ENCODE data around the gene PSMB3. TPM values are rescaled to one million over a fixed set of nuclear protein-coding genes. Genes with fewer than 3 reads are reported as not detected.
A peak's percentile ranks its signal among the peaks of the same experiment; 100 is the strongest.

PSMB3 gene
- total RNA-seq, 1 experiment from 2014 or later, result 273 TPM

GRCh38 chr17:38705803-38706504 is 46.6 kb upstream of the PSMB3 start:
- H3K9me3 Mint-ChIP-seq, result no peaks in the 10 kb centered on the region
- peaks cover 79% of the 10 kb centered on the region for H3K27me3 Mint-ChIP-seq (ENCODE audit: low read depth)
- ChIA-PET POLR2A (interaction anchor here (1.3 to 4.2 kb wide), 4 partner anchors 10 to 29 kb away, joined by 3 to 15 read pairs (median 6); no protein-coding TSS in a partner anchor), CTCF (interaction anchor here (0.6 to 4.9 kb wide), 15 partner anchors 10 to 459 kb away, joined by 3 to 28 read pairs (median 5); no protein-coding TSS in a partner anchor)
- H3K4me3 Mint-ChIP-seq, result peak overlapping the region; percentile 77
- peak overlapping the region; percentile 17; the same call in 1 of the 2 replicates for H3K27ac Mint-ChIP-seq
- TF ChIP-seq ZNF671 (CRISPR knock-in tag; IDR thresholded peaks at IDR 0.05), result no peak
- TF ChIP-seq FOXP1 (CRISPR knock-in tag; IDR thresholded peaks at IDR 0.05; ENCODE audit: borderline replicate concordance), result no peak
- peak; percentile 40; the same call in 1 of the 2 replicates for TF ChIP-seq HMGXB4 (CRISPR knock-in tag; IDR thresholded peaks at IDR 0.05)
- TF ChIP-seq, protein P1, sequence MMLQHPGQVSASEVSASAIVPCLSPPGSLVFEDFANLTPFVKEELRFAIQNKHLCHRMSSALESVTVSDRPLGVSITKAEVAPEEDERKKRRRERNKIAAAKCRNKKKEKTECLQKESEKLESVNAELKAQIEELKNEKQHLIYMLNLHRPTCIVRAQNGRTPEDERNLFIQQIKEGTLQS (CRISPR knock-in tag; conservative IDR thresholded peaks at IDR 0.05), result no peak
- TF ChIP-seq, protein P2, sequence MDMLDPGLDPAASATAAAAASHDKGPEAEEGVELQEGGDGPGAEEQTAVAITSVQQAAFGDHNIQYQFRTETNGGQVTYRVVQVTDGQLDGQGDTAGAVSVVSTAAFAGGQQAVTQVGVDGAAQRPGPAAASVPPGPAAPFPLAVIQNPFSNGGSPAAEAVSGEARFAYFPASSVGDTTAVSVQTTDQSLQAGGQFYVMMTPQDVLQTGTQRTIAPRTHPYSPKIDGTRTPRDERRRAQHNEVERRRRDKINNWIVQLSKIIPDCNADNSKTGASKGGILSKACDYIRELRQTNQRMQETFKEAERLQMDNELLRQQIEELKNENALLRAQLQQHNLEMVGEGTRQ (CRISPR knock-in tag; IDR thresholded peaks at IDR 0.05), result no peak
- TF ChIP-seq ZNF232 (CRISPR knock-in tag; IDR thresholded peaks at IDR 0.05), result no peak
- no peak for TF ChIP-seq SMAD3 (CRISPR knock-in tag; IDR thresholded peaks at IDR 0.05; ENCODE audit: borderline replicate concordance)
- no peak for TF ChIP-seq ZNF219 (CRISPR knock-in tag; IDR thresholded peaks at IDR 0.05; ENCODE audit: borderline replicate concordance)
- TF ChIP-seq IRF2 (CRISPR knock-in tag; IDR thresholded peaks at IDR 0.05; ENCODE audit: borderline replicate concordance, low read depth), result no peak
- TF ChIP-seq SOX15 (CRISPR knock-in tag; IDR thresholded peaks at IDR 0.05), result no peak
- TF ChIP-seq SMAD4 (CRISPR knock-in tag; IDR thresholded peaks at IDR 0.05), result no peak
- no peak; the same call in 1 of the 2 replicates for TF ChIP-seq FOXK1 (CRISPR knock-in tag; IDR thresholded peaks at IDR 0.05)
- TF ChIP-seq, protein P3, sequence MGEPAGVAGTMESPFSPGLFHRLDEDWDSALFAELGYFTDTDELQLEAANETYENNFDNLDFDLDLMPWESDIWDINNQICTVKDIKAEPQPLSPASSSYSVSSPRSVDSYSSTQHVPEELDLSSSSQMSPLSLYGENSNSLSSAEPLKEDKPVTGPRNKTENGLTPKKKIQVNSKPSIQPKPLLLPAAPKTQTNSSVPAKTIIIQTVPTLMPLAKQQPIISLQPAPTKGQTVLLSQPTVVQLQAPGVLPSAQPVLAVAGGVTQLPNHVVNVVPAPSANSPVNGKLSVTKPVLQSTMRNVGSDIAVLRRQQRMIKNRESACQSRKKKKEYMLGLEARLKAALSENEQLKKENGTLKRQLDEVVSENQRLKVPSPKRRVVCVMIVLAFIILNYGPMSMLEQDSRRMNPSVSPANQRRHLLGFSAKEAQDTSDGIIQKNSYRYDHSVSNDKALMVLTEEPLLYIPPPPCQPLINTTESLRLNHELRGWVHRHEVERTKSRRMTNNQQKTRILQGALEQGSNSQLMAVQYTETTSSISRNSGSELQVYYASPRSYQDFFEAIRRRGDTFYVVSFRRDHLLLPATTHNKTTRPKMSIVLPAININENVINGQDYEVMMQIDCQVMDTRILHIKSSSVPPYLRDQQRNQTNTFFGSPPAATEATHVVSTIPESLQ (CRISPR knock-in tag; IDR thresholded peaks at IDR 0.05), result no peak
- TF ChIP-seq SP1 (CRISPR knock-in tag; conservative IDR thresholded peaks at IDR 0.05), result 0 out of 2 replicates have a peak, but pooled peaks have one; percentile 1
- no peak for TF ChIP-seq GTF2I (CRISPR knock-in tag; conservative IDR thresholded peaks at IDR 0.05)
- TF ChIP-seq ZNF423 (CRISPR knock-in tag; IDR thresholded peaks at IDR 0.05), result 0 out of 2 replicates have a peak, but pooled peaks have one; percentile 9
- no peak for TF ChIP-seq EMX1 (CRISPR knock-in tag; IDR thresholded peaks at IDR 0.05)
- H3K4me1 Mint-ChIP-seq, result peaks cover 55% of the 10 kb centered on the region
- ATAC-seq (peak; percentile 0; the same call in 1 of the 2 replicates), DNase-seq (ENCODE audit: low spot score) (peak; percentile 63)
- 0 out of 2 replicates have a peak, but pooled peaks cover 3% of the 10 kb centered on the region for H3K36me3 Mint-ChIP-seq

GRCh38 chr17:38706505-38707216 is 45.9 kb upstream of the PSMB3 start:
- 0 out of 2 replicates have a peak, but pooled peaks have one; percentile 25 for TF ChIP-seq FOXK1 (CRISPR knock-in tag; IDR thresholded peaks at IDR 0.05)
- TF ChIP-seq, protein P3 (CRISPR knock-in tag; IDR thresholded peaks at IDR 0.05), result no peak
- ATAC-seq, result no peak
- Mint-ChIP-seq H3K27ac (peak overlapping the region; percentile 17; the same call in 1 of the 2 replicates), H3K4me1 (peaks cover 55% of the 10 kb centered on the region), H3K9me3 (no peaks in the 10 kb centered on the region), H3K36me3 (0 out of 2 replicates have a peak, but pooled peaks cover 3% of the 10 kb centered on the region), H3K4me3 (peak overlapping the region; percentile 77), H3K27me3 (ENCODE audit: low read depth) (peaks cover 71% of the 10 kb centered on the region)
- ChIA-PET POLR2A (interaction anchor here (1.4 to 4.2 kb wide), 4 partner anchors 9 to 21 kb away, joined by 5 to 15 read pairs (median 6); no protein-coding TSS in a partner anchor), CTCF (interaction anchor here (0.6 to 4.9 kb wide), 15 partner anchors 10 to 458 kb away, joined by 3 to 28 read pairs (median 4); partner anchors contain the start of gene SRCIN1)
- no peak for DNase-seq (ENCODE audit: low spot score)

All from WTC11 (cell line).